NB4 (cell line): ENCODE measurements around the gene MRPL53.

Source experiments
- POLR2A ChIP-seq: IDR thresholded peaks from 2 replicates; pipeline ENCODE4 v1.6.1; 2011; ENCODE audit warnings: mild to moderate bottlenecking; ENCODE audit not compliant: insufficient read length; ENCODE audit errors: extremely low read depth
- TF ChIP-seq, protein P1 (sequence below): IDR thresholded peaks from one replicate; pipeline ENCODE4 v1.5.1; 2012; ENCODE audit warnings: low read depth, low read length
- TF ChIP-seq, protein P2 (sequence below): IDR thresholded peaks from 2 replicates; pipeline ENCODE4 v1.6.1; 2011; ENCODE audit warnings: low read depth, low read length

DNA sequence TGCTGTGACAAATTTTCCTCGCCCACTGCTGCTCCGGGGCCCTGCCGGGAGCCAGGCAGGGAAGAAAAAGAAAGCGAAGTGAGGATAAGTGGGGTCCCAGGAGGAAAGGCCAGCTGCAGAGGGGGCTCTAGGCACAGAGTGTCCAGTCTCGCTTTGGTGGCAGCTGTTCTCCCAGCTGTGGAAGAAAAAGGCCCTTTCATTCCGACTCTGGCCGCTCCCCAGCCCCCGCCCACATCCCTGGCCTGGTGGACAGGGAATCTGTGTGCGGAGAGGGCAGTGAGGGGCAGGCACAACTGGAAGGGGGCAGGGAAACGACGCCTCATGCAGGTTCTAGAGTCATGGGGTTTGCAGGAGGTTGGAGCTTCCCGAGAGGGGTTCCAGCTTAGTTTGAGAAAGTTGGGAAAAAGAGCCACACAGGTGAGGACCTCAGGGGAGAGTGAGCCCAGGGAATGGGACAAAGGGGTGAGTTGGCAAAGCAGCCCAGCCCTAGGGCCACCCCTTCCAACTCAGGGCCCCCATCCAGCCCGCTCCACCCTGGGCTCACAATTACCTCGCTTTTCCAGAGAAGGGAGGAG is 32.6 kb downstream of the MRPL53 start:
- TF ChIP-seq, protein P1, sequence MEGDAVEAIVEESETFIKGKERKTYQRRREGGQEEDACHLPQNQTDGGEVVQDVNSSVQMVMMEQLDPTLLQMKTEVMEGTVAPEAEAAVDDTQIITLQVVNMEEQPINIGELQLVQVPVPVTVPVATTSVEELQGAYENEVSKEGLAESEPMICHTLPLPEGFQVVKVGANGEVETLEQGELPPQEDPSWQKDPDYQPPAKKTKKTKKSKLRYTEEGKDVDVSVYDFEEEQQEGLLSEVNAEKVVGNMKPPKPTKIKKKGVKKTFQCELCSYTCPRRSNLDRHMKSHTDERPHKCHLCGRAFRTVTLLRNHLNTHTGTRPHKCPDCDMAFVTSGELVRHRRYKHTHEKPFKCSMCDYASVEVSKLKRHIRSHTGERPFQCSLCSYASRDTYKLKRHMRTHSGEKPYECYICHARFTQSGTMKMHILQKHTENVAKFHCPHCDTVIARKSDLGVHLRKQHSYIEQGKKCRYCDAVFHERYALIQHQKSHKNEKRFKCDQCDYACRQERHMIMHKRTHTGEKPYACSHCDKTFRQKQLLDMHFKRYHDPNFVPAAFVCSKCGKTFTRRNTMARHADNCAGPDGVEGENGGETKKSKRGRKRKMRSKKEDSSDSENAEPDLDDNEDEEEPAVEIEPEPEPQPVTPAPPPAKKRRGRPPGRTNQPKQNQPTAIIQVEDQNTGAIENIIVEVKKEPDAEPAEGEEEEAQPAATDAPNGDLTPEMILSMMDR: no peak
- no peak for TF ChIP-seq POLR2A
- TF ChIP-seq, protein P2, sequence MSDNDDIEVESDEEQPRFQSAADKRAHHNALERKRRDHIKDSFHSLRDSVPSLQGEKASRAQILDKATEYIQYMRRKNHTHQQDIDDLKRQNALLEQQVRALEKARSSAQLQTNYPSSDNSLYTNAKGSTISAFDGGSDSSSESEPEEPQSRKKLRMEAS: no peak
